Chondrocyte (in vitro differentiated cells): Measurements from ENCODE around the gene FILIP1L. TPM values are rescaled to one million over a fixed set of nuclear protein-coding genes. Genes with fewer than 3 reads are reported as not detected.

Experiments used
- DNase-seq: peaks from one replicate; pipeline ENCODE4 v3.0.0; 2021; ENCODE audit warnings: mixed read lengths, low spot score
- H3K27ac Mint-ChIP-seq: one replicate; pipeline ENCODE4 v1.8.0; 2021; ENCODE audit warnings: mild to moderate bottlenecking, moderate library complexity, mixed read lengths; ENCODE audit not compliant: unreplicated experiment
- H3K27me3 Mint-ChIP-seq: 2 replicates; pipeline ENCODE4 v1.8.0; 2021; ENCODE audit warnings: low read depth, mixed read lengths
- H3K36me3 Mint-ChIP-seq: 2 replicates; pipeline ENCODE4 v1.8.0; 2021; ENCODE audit warnings: low read depth, mixed read lengths
- H3K4me1 Mint-ChIP-seq: 2 replicates; pipeline ENCODE4 v1.8.0; 2021; ENCODE audit warnings: low read depth, mild to moderate bottlenecking, mixed read lengths
- H3K4me3 Mint-ChIP-seq: one replicate; pipeline ENCODE4 v1.8.0; 2021; ENCODE audit warnings: mild to moderate bottlenecking, moderate library complexity, mixed read lengths; ENCODE audit not compliant: unreplicated experiment
- H3K9me3 Mint-ChIP-seq: 2 replicates; pipeline ENCODE4 v1.8.0; 2021; ENCODE audit warnings: low read depth, mixed read lengths
- total RNA-seq: library from RNA; stranded (reverse); gene quantifications from 3 replicates; pipeline ENCODE4 v1.2.1, GENCODE V29; 2021
- TF ChIP-seq, protein P1 (sequence below): fragments of 200-600 bp; sonication (generic); IDR thresholded peaks from 2 replicates; pipeline ENCODE4 v1.5.0; 2021; ENCODE audit warnings: antibody characterized with exemption, mild to moderate bottlenecking, moderate library complexity

FILIP1L gene
- total RNA-seq, 1 donor from 2014 or later, result 122 TPM

DNA sequence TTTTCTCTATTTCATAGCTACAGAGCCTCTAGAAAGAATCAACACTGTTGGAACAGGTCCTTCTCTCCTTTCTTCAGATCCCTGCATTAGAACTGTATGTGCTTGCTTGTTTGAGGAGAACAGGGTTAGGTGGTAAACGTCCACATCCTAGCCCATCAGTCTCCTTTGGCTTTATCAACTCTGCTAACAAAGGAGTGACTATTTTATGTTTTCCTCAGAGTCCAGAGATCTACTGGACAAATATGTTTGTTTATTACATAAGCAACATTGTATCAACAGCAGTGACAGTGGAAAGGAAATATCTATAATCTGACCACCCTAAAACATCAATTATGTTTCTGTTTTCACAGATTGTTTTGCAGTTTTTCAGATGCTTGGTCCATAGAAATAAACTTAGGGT lies 257.0 kb downstream of the FILIP1L start:
- Mint-ChIP-seq H3K9me3 (no peaks in the 10 kb centered on the region), H3K36me3 (peaks cover 23% of the 10 kb centered on the region), H3K4me1 (peaks cover 93% of the 10 kb centered on the region), H3K27ac (peak overlapping the region; percentile 74), H3K27me3 (no peaks in the 10 kb centered on the region), H3K4me3 (no peak overlapping the region)
- TF ChIP-seq, protein P1, sequence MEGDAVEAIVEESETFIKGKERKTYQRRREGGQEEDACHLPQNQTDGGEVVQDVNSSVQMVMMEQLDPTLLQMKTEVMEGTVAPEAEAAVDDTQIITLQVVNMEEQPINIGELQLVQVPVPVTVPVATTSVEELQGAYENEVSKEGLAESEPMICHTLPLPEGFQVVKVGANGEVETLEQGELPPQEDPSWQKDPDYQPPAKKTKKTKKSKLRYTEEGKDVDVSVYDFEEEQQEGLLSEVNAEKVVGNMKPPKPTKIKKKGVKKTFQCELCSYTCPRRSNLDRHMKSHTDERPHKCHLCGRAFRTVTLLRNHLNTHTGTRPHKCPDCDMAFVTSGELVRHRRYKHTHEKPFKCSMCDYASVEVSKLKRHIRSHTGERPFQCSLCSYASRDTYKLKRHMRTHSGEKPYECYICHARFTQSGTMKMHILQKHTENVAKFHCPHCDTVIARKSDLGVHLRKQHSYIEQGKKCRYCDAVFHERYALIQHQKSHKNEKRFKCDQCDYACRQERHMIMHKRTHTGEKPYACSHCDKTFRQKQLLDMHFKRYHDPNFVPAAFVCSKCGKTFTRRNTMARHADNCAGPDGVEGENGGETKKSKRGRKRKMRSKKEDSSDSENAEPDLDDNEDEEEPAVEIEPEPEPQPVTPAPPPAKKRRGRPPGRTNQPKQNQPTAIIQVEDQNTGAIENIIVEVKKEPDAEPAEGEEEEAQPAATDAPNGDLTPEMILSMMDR, result no peak
- no peak for DNase-seq

DNA sequence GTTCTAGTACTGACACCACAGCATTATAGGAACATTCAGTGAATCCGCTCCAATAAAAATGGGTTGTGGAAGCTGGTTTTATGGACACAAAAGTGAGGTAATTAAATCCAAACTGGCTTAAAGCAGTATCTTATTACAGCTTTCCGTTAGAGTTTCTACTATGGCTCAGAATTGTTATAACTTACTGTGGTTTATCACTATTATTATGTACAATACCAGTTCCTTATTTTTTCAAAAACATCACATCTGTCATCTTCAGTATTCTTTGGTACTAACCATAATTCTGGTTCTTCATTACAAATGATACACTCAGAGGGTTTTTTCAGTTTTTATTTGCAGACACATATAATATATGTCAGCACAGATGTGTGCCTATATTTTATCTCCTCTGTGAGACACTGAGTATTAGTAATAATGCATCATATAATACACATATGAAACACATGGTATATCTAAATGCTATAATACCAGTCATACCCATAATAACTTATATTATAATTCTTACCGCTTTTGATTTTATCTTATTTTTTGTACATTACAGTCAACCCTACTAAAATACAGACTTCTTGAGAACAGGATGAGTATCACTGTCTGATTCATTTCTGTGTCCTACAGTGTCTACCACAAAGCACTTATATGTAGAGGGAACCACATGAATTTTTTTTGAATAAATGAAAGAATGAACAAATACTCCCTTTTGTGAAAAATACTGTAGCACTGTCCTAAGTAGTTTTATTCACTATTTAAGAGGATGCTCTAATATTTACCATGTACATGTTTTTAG lies 257.7 kb downstream of the FILIP1L start:
- H3K4me1 Mint-ChIP-seq, result peaks cover 91% of the 10 kb centered on the region
- no peaks in the 10 kb centered on the region for H3K27me3 Mint-ChIP-seq
- H3K36me3 Mint-ChIP-seq, result peaks cover 26% of the 10 kb centered on the region
- H3K27ac Mint-ChIP-seq, result peak overlapping the region; percentile 50
- H3K9me3 Mint-ChIP-seq, result no peaks in the 10 kb centered on the region
- TF ChIP-seq, protein P1, result no peak
- H3K4me3 Mint-ChIP-seq, result no peak overlapping the region
- no peak for DNase-seq

DNA sequence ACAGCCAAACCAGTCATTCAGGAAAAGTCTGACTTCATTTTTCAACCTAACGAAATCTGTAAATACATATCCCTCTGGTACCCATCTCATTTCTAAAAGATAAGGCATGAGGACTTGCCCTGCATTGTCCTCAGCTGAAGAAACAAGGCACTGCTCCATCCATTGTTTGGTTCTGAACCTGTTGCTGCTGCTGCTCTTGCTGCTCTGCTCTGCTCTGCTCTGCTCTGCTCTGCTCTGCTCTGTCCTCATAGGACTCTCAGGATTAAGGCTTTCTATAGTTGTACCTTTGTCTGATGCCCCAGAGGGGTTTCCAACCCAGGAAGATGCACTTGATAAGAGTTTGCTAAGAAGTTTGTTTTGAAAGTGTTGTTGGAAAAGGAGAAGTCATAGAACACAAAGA lies 258.4 kb downstream of the FILIP1L start:
- Mint-ChIP-seq H3K27me3 (no peaks in the 10 kb centered on the region), H3K9me3 (no peaks in the 10 kb centered on the region), H3K4me3 (no peak overlapping the region), H3K27ac (peak overlapping the region; percentile 86), H3K36me3 (peaks cover 21% of the 10 kb centered on the region), H3K4me1 (peaks cover 85% of the 10 kb centered on the region)
- TF ChIP-seq, protein P1, result no peak
- no peak for DNase-seq

DNA sequence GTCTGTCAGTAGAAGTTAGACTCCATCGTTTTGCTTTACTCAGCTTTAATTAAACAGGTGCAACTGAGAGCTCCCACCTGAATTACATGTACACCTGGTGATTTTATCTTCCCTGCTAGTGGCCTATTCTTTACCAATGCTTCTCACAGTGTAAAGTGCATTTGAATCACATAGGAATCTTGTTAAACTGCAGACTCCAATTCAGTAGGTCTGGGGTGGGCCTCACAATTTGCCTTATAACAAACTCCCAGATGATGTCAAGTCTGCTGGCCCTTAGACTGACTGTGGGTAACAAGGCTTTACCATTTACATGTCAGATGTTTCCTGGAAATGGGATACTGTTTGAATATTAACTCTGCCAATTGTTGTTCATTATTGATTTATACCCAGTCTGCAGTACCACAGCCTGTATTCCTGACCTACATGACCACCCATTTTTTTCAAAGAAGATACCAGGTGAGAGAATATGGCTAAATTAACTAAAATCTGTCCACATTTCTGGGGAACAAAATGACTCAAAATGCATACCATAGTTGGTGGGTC lies 259.5 kb downstream of the FILIP1L start:
- TF ChIP-seq, protein P1, result no peak
- H3K27ac Mint-ChIP-seq, result peak overlapping the region; percentile 37

DNA sequence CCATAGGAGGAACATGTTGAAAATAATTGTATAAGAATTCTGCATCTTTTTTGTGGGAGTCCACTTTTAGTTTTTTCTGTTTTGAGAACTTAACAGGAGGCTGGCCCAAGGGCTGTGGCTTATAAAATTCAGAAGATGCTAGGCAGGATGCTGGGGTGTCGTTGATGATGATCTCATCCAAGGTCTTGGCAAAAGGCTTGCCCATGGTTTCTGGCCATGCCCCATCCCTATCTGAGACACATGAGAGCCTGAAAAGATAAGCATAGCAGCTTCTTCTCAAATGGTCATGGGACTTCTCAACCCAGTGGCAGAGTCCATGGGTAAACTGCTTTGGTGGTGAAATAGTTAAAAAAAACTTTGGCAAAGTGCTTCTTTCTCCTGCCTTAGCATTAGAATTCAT lies 261.4 kb downstream of the FILIP1L start:
- Mint-ChIP-seq H3K36me3 (peaks cover 18% of the 10 kb centered on the region), H3K27me3 (no peaks in the 10 kb centered on the region), H3K4me1 (peaks cover 58% of the 10 kb centered on the region), H3K4me3 (no peak overlapping the region), H3K9me3 (no peaks in the 10 kb centered on the region), H3K27ac (no peak overlapping the region)
- no peak for DNase-seq
- TF ChIP-seq, protein P1, result no peak

More for the DNA sequence above, 259.5 kb downstream of the FILIP1L start:
- DNase-seq, result no peak
- Mint-ChIP-seq H3K4me1 (peaks cover 75% of the 10 kb centered on the region), H3K36me3 (peaks cover 21% of the 10 kb centered on the region), H3K9me3 (no peaks in the 10 kb centered on the region), H3K4me3 (no peak overlapping the region), H3K27me3 (no peaks in the 10 kb centered on the region)
